GM18519 (cell line): ENCODE results near the gene MILR1.

Source experiments
- ATAC-seq: cut with Tn5 transposase; IDR thresholded peaks from one replicate; pipeline ENCODE4 v1.9.1; 2021; ENCODE audit warnings: mild to moderate bottlenecking, moderate library complexity; ENCODE audit not compliant: unreplicated experiment, low FRiP score

MILR1 gene

GRCh38 chr17:64500862-64501765 lies 52.2 kb downstream of the MILR1 start:
- ATAC-seq, result no peak

GRCh38 chr17:64502021-64502420 lies 53.1 kb downstream of the MILR1 start:
- no peak for ATAC-seq

GRCh38 chr17:64502809-64503208 lies 53.9 kb downstream of the MILR1 start:
- ATAC-seq, result no peak

GRCh38 chr17:64503341-64503740 lies 54.4 kb downstream of the MILR1 start:
- no peak for ATAC-seq

GRCh38 chr17:64503821-64504768 lies 55.2 kb downstream of the MILR1 start:
- no peak for ATAC-seq

GRCh38 chr17:64504769-64505339 lies 55.9 kb downstream of the MILR1 start:
- no peak for ATAC-seq

GRCh38 chr17:64505340-64506200 lies 56.7 kb downstream of the MILR1 start:
- ATAC-seq, result no peak

- ATAC-seq, result peak; percentile 35
Measured at GRCh38 chr17:64506201-64506575, 57.3 kb downstream of the MILR1 start, which contains the start of gene DDX5. DDX5 (minus strand) TSS chr17:64506289; CDS start chr17:64506119, 170 bp downstream.

- peak; percentile 39 for ATAC-seq
Measured at GRCh38 chr17:64506576-64507412, 57.9 kb downstream of the MILR1 start, which contains the start of gene CEP95. CEP95 (plus strand) TSS chr17:64506977; CDS start chr17:64507098, 121 bp downstream.

GRCh38 chr17:64507413-64507782 lies 58.5 kb downstream of the MILR1 start:
- ATAC-seq, result peak; percentile 15

GRCh38 chr17:64508683-64509082 lies 59.8 kb downstream of the MILR1 start:
- ATAC-seq, result no peak

GRCh38 chr17:64509179-64509578 lies 60.3 kb downstream of the MILR1 start:
- ATAC-seq, result no peak

GRCh38 chr17:64515419-64515818 lies 66.5 kb downstream of the MILR1 start:
- ATAC-seq, result no peak

GRCh38 chr17:64515829-64516228 lies 66.9 kb downstream of the MILR1 start:
- no peak for ATAC-seq
